ENCODE measurements around the gene COL4A6.

Gene COL4A6

GRCh38 chrX:108331126-108331909 lies 106.9 kb downstream of the COL4A6 start:
- DNase-seq (ENCODE audit: low read depth in 2 of 2), result no peak

GRCh38 chrX:108323751-108324150 lies 114.5 kb downstream of the COL4A6 start:
- no peak for DNase-seq (ENCODE audit: low read depth in 2 of 2)

GRCh38 chrX:108322234-108322633 lies 116.0 kb downstream of the COL4A6 start:
- no peak for DNase-seq (ENCODE audit: low read depth in 2 of 2)

GRCh38 chrX:108316456-108316855 lies 121.8 kb downstream of the COL4A6 start:
- no peak for DNase-seq (ENCODE audit: low read depth in 2 of 2)

- DNase-seq (ENCODE audit: low read depth in 2 of 2), result no peak
These were observed 124.6 kb downstream of the COL4A6 start for GRCh38 chrX:108313669-108314068.

GRCh38 chrX:108312957-108313356 lies 125.3 kb downstream of the COL4A6 start:
- DNase-seq (ENCODE audit: low read depth in 2 of 2), result no peak

- DNase-seq (ENCODE audit: low read depth in 2 of 2), result no peak
These were observed 126.2 kb downstream of the COL4A6 start for GRCh38 chrX:108312011-108312410.

GRCh38 chrX:108310506-108310905 lies 127.7 kb downstream of the COL4A6 start:
- DNase-seq (ENCODE audit: low read depth in 2 of 2), result no peak

- DNase-seq (ENCODE audit: low read depth in 2 of 2), result no peak
These were observed 129.1 kb downstream of the COL4A6 start for GRCh38 chrX:108309144-108309543.

GRCh38 chrX:108307132-108308085 lies 130.8 kb downstream of the COL4A6 start:
- no peak for DNase-seq (ENCODE audit: low read depth in 2 of 2)

- no peak for DNase-seq (ENCODE audit: low read depth in 2 of 2)
These were observed 132.1 kb downstream of the COL4A6 start for GRCh38 chrX:108306086-108306485.

GRCh38 chrX:108304757-108305156 lies 133.5 kb downstream of the COL4A6 start:
- no peak for DNase-seq (ENCODE audit: low read depth in 2 of 2)

GRCh38 chrX:108304210-108304609 lies 134.0 kb downstream of the COL4A6 start:
- no peak for DNase-seq (ENCODE audit: low read depth in 2 of 2)

- DNase-seq (ENCODE audit: low read depth in 2 of 2), result no peak
These were observed 134.5 kb downstream of the COL4A6 start for GRCh38 chrX:108303682-108304081.

GRCh38 chrX:108299704-108300103 lies 138.5 kb downstream of the COL4A6 start:
- no peak for DNase-seq (ENCODE audit: low read depth in 2 of 2)

- no peak for DNase-seq (ENCODE audit: low read depth in 2 of 2)
These were observed 139.1 kb downstream of the COL4A6 start for GRCh38 chrX:108299101-108299591.

GRCh38 chrX:108298165-108298602 lies 140.0 kb downstream of the COL4A6 start:
- no peak for DNase-seq (ENCODE audit: low read depth in 2 of 2)

- no peak for DNase-seq (ENCODE audit: low read depth in 2 of 2)
These were observed 140.9 kb downstream of the COL4A6 start for GRCh38 chrX:108297290-108297689.

- no peak for DNase-seq (ENCODE audit: low read depth in 2 of 2)
These were observed 146.2 kb downstream of the COL4A6 start for GRCh38 chrX:108292053-108292452.

GRCh38 chrX:108285918-108286317 lies 152.3 kb downstream of the COL4A6 start:
- DNase-seq (ENCODE audit: low read depth in 2 of 2), result no peak

- DNase-seq (ENCODE audit: low read depth in 2 of 2), result no peak
These were observed 152.9 kb downstream of the COL4A6 start for GRCh38 chrX:108285356-108285755.

- DNase-seq (ENCODE audit: low read depth in 2 of 2), result no peak
These were observed 162.5 kb downstream of the COL4A6 start for GRCh38 chrX:108275732-108276131.
